Thymus (tissue), 11 donors: ENCODE measurements around the gene MCFD2. TPM values are rescaled to one million over a fixed set of nuclear protein-coding genes. Genes with fewer than 3 reads are reported as not detected.

Experiments
- DNase-seq, 9 donors: peaks; one replicate each; pipeline ENCODE4 v3.0.0-alpha.2; 2013; ENCODE audit warnings: low spot score in 9 of 9, low read depth in 6 of 9, missing footprints in 1 of 9
- H3K27ac ChIP-seq, 2 donors: one replicate each; pipeline ENCODE4 v1.5.1; 2013; ENCODE audit warnings: control low read depth in 1 of 2, low read depth in 1 of 2, low read length in 1 of 2, mild to moderate bottlenecking in 1 of 2, moderate library complexity in 1 of 2
- H3K27me3 ChIP-seq, 2 donors: one replicate each; pipeline ENCODE4 v1.5.1; 2013; ENCODE audit warnings: low read length in 1 of 2; ENCODE audit not compliant: control insufficient read depth in 2 of 2, insufficient read depth in 1 of 2
- H3K36me3 ChIP-seq, 2 donors: one replicate each; pipeline ENCODE4 v1.5.1; 2013; ENCODE audit warnings: low read length in 1 of 2, mild to moderate bottlenecking in 1 of 2, moderate library complexity in 1 of 2; ENCODE audit not compliant: control insufficient read depth in 2 of 2, insufficient read depth in 2 of 2
- H3K4me1 ChIP-seq, 2 donors: one replicate each; pipeline ENCODE4 v1.5.1; 2013; ENCODE audit warnings: low read length in 2 of 2; ENCODE audit not compliant: control insufficient read depth in 2 of 2, insufficient read depth in 2 of 2
- H3K4me3 ChIP-seq, 2 donors: one replicate each; pipeline ENCODE4 v1.5.1; 2013; ENCODE audit warnings: low read length in 2 of 2, control low read depth in 1 of 2, mild to moderate bottlenecking in 1 of 2
- H3K9me3 ChIP-seq, 2 donors: one replicate each; pipeline ENCODE4 v1.5.1; 2013; ENCODE audit warnings: low read length in 1 of 2, mild to moderate bottlenecking in 1 of 2; ENCODE audit not compliant: control insufficient read depth in 2 of 2, insufficient read depth in 1 of 2
- whole genome bisulfite sequencing: extraction: QIAGEN DNeasy Blood & Tissue Kit; methylation state at CpG from one replicate; pipeline ENCODE4 v1.1.7; 2013; 5-methylcytosine and 5-hydroxymethylcytosine counted together
- polyA plus RNA-seq: library from polyadenylated mRNA; stranded (reverse); fragments of 200-250 nt; gene quantifications from one replicate; pipeline ENCODE4 v1.2.3, GENCODE V29; 2013
- total RNA-seq: library from RNA; stranded (reverse); fragments of 120-200 nt; gene quantifications from one replicate; pipeline ENCODE4 v1.2.4, GENCODE V29; 2013
- donor health status: healthy.

The MCFD2 gene
- total and polyA plus RNA-seq, 2 donors, result 25.9 to 46.7 TPM

DNA sequence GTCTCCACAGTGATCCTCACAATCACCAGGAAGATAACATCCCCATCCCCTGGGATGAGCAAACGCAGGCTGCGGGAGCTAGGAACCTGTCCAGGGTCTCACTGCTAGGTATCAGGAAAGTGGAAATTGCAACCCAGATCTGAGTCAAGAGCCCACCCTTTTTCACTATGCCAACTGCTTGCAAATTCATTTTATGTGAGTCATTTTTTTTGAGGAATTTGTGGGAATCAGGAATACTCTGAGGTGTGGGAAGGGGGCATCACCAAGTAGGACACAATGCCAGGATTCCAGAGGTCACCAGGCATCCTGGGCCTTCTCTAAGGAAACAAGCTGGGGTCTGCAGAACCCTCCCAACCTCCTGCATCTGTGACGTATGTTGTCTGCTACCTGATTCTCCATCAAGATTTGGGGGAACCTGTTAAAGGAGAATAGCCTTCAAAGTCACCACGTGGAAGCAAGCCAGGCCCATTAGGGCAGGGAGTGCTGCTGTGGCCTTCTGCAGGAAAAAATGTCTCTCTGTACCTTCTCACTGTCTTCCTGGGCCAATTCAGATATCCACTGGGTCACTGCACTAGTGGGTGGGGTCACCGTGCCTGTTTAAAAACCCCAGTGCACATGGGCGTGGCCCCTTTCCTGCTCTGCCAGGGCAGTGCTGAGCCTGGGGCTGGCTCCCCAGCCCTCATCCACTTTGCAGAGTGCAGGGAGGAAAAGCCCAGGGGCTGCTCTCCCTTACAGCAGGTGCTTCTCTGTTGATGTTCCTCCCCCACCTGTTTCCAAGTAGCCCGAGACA, 50.2 kb downstream of the MCFD2 start:
- WGBS, result 83% methylated on average over 7 of the region's 7 CpGs
- no peak overlapping the region for H3K27ac ChIP-seq
- H3K36me3 ChIP-seq, result no peaks in the 10 kb centered on the region
- no peaks in the 10 kb centered on the region for H3K4me1 ChIP-seq
- DNase-seq, result no peak
- H3K4me3 ChIP-seq, result no peak overlapping the region
- H3K9me3 ChIP-seq, result peaks cover 0 to 19% of the 10 kb centered on the region in 2 donors
- no peaks in the 10 kb centered on the region for H3K27me3 ChIP-seq

- Histone ChIP-seq H3K27ac (no peak overlapping the region), H3K36me3 (no peaks in the 10 kb centered on the region), H3K27me3 (no peaks in the 10 kb centered on the region), H3K4me3 (no peak overlapping the region), H3K9me3 (peaks cover 0 to 19% of the 10 kb centered on the region in 2 donors), H3K4me1 (no peaks in the 10 kb centered on the region)
- WGBS, result 96% methylated on average over 1 of the region's 1 CpG
- DNase-seq, result no peak
These were observed 51.7 kb downstream of the MCFD2 start for GRCh38 chr2:46863882-46864281.

DNA sequence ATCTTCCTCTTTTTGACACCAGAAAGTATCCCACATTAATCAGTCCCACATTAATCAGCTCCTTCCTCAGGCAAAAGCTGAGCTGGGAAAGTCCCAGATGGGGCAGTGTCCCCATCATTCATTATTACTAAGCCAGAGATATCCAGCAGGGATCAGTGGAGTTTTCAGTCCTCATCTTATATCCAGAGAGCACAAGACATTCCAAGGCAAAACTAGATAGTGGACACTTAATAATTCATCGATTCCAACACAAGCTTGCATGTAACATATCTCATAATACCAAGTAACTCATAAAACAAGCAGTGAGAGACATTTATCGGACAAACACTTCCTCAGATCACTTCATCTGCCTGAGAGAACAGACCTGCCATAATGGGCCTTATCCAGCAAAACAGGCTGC, 53.1 kb downstream of the MCFD2 start:
- H3K36me3 ChIP-seq, result no peaks in the 10 kb centered on the region
- no peak for DNase-seq
- peaks cover 0 to 3% of the 10 kb centered on the region in 2 donors for H3K4me1 ChIP-seq
- no peak overlapping the region for H3K4me3 ChIP-seq
- WGBS, result 95% methylated on average over 2 of the region's 2 CpGs
- no peak overlapping the region for H3K27ac ChIP-seq
- no peaks in the 10 kb centered on the region for H3K27me3 ChIP-seq
- peaks cover 0 to 19% of the 10 kb centered on the region in 2 donors for H3K9me3 ChIP-seq

- H3K4me1 ChIP-seq, result peaks cover 0 to 3% of the 10 kb centered on the region in 2 donors
- H3K36me3 ChIP-seq, result no peaks in the 10 kb centered on the region
- H3K4me3 ChIP-seq, result no peak overlapping the region
- no peaks in the 10 kb centered on the region for H3K27me3 ChIP-seq
- 90% methylated on average over 6 of the region's 6 CpGs for WGBS
- no peak overlapping the region for H3K27ac ChIP-seq
- peaks cover 0 to 19% of the 10 kb centered on the region in 2 donors for H3K9me3 ChIP-seq
- DNase-seq, result no peak
These were observed 53.7 kb downstream of the MCFD2 start for GRCh38 chr2:46861916-46862315.

- Histone ChIP-seq H3K36me3 (no peaks in the 10 kb centered on the region), H3K4me1 (peaks cover 0 to 3% of the 10 kb centered on the region in 2 donors), H3K9me3 (peaks cover 0 to 6% of the 10 kb centered on the region in 2 donors), H3K27me3 (no peaks in the 10 kb centered on the region), H3K4me3 (no peak overlapping the region), H3K27ac (no peak overlapping the region)
- 97% methylated on average over 9 of the region's 9 CpGs for WGBS
- DNase-seq, result no peak
These were observed 56.1 kb downstream of the MCFD2 start for GRCh38 chr2:46859482-46859881.

DNA sequence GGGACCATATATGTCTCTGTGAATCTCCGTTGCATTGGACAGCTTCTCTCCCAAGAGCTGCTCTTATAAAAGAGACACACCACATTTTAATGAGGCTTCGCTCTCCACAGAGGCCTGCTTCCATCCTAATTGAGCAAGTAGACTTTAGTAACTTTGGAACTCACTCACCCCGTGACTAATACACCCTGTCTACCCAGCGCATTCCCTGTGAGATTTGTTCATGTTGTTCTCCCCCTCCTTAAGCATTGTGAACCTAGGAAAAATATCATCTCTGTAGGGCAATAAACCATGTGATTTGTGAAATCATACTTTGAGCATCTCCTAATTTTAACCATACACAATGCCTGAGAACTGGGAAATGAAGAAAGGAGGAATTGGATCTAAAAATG, 56.9 kb downstream of the MCFD2 start:
- 96% methylated on average over 4 of the region's 4 CpGs for WGBS
- H3K27ac ChIP-seq, result no peak overlapping the region
- no peaks in the 10 kb centered on the region for H3K36me3 ChIP-seq
- H3K9me3 ChIP-seq, result peaks cover 0 to 2% of the 10 kb centered on the region in 2 donors
- no peak for DNase-seq
- peaks cover 0 to 3% of the 10 kb centered on the region in 2 donors for H3K4me1 ChIP-seq
- H3K27me3 ChIP-seq, result no peaks in the 10 kb centered on the region
- H3K4me3 ChIP-seq, result no peak overlapping the region

DNA sequence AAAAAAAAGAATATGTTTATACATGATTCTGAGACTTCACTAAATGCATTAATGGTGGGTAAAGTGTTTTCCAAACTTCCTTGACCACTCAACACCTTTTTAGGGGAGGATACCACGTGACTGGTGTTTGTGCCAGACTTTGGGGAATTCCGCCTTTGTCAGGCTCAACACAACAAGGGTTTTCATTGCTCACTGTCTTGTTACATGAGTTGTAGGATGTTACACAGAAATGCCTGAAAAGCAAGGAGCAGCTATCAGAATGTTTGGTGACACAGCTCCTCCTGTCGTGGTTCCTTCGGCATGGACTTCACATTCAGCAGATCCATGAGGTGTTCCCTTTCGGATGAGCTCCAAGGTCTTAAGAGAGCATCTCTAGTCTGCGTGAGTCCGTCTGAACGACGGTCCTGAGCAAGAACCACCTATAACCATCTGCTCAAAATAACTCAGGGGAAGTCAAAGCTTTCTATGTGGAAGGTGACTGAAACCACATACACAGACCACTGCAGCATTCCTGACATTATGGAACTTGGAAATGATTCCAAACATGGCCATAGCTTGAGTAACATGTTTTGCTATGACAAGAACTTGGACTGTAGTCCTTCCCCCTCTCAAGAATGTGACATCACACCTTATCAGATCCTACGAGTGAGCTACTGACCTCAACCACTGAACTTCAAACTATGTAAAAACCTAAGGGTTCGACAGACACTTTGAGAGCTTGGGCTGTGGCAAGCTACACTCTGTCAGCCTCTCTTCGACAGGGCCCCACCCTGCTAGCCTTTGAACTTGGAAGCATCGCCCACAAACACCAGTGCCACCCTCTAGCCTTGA, 57.5 kb downstream of the MCFD2 start:
- no peaks in the 10 kb centered on the region for H3K9me3 ChIP-seq
- H3K27me3 ChIP-seq, result no peaks in the 10 kb centered on the region
- 82% methylated on average over 13 of the region's 13 CpGs for WGBS
- peaks cover 0 to 3% of the 10 kb centered on the region in 2 donors for H3K4me1 ChIP-seq
- peak in 1 of 9 donors; percentile 17 for DNase-seq
- no peaks in the 10 kb centered on the region for H3K36me3 ChIP-seq
- H3K27ac ChIP-seq, result no peak overlapping the region
- H3K4me3 ChIP-seq, result no peak overlapping the region

GRCh38 chr2:46856336-46856735, 59.3 kb downstream of the MCFD2 start:
- Histone ChIP-seq H3K4me3 (no peak overlapping the region), H3K27ac (no peak overlapping the region), H3K36me3 (no peaks in the 10 kb centered on the region), H3K27me3 (no peaks in the 10 kb centered on the region), H3K4me1 (peaks cover 0 to 3% of the 10 kb centered on the region in 2 donors), H3K9me3 (no peaks in the 10 kb centered on the region)
- over 99% methylated on average over 3 of the region's 3 CpGs for WGBS
- no peak for DNase-seq

DNA sequence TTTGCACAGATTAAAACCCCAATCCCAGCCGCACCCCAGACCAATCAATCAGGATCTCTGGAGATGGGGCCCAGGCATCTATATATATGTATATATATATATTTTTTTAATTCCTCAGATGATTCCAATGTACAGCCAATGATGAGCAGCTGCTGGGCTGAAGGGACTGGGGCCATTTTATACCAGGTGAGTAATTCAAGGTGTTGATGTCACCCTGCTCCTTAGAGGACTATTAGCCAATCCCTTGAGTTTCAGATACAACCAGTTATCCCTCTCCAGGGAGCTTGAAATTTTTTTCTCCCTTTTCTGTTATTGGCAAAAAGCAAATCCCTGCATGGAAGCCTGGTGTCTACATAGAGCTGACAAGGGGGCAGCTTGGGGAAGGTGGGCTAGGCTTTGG, 59.8 kb downstream of the MCFD2 start:
- no peaks in the 10 kb centered on the region for H3K9me3 ChIP-seq
- 100% methylated on average over 1 of the region's 1 CpG for WGBS
- peaks cover 0 to 3% of the 10 kb centered on the region in 2 donors for H3K4me1 ChIP-seq
- DNase-seq, result no peak
- peak overlapping the region in 1 of 2 donors; percentile 43 for H3K27ac ChIP-seq
- H3K27me3 ChIP-seq, result no peaks in the 10 kb centered on the region
- H3K4me3 ChIP-seq, result no peak overlapping the region
- H3K36me3 ChIP-seq, result no peaks in the 10 kb centered on the region
